Measurements from ENCODE around the gene EXOC4.

The EXOC4 gene

GRCh38 chr7:133434246-133434865 lies 181.5 kb downstream of the EXOC4 start:
- TF ChIP-seq GATA2 (IDR thresholded peaks at IDR 0.05; ENCODE audit: low read depth, low read length) (no peak), GATA3 (IDR thresholded peaks at IDR 0.05; ENCODE audit: low read depth, low read length) (no peak)

GRCh38 chr7:133436014-133436428 lies 183.1 kb downstream of the EXOC4 start:
- TF ChIP-seq GATA3 (IDR thresholded peaks at IDR 0.05; ENCODE audit: low read depth, low read length) (no peak), GATA2 (IDR thresholded peaks at IDR 0.05; ENCODE audit: low read depth, low read length) (no peak)

DNA sequence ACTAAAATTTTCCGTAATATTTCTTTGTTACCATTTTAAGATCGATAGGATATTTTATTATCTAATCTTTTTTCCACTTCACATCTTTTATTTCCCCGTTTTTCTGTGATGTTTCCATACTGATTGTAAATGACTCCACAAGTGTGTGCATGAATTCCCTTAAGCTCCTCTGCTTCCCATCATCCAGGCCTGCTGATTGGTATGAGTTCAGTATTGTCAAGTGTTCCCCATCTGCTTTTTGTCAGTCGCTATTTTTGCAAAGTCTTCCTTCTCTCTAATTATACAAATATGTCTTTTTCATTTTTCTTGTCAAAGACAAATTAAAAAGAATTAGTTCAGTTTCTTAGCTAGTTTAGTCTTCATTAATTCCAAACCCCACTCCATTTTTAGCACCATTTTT lies 184.7 kb downstream of the EXOC4 start:
- TF ChIP-seq GATA2 (IDR thresholded peaks at IDR 0.05; ENCODE audit: low read depth, low read length) (no peak), GATA3 (IDR thresholded peaks at IDR 0.05; ENCODE audit: low read depth, low read length) (no peak)

GRCh38 chr7:133442818-133443217 lies 189.9 kb downstream of the EXOC4 start:
- no peak for TF ChIP-seq GATA2 (IDR thresholded peaks at IDR 0.05; ENCODE audit: low read depth, low read length)

DNA sequence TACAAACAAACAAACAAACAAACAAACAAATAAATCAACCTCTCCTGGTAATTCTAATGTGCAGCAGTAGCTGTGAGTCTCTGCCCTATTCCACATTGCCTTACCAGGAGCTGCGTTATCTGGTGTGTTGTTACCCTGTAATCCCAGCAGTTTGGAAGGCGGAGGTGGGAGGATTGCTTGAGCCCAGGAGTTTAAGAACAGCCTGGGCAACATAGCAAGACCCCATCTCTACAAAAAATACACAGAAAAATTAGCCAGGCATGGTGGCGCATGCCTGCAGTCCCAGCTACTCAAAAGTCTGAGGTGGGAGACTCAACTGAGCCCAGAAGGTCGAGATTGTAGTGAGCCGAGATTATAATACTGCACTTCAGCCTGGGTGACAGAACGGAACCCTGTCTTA lies 192.7 kb downstream of the EXOC4 start:
- TF ChIP-seq GATA3 (IDR thresholded peaks at IDR 0.05; ENCODE audit: low read depth, low read length) (no peak), GATA2 (IDR thresholded peaks at IDR 0.05; ENCODE audit: low read depth, low read length) (no peak)

GRCh38 chr7:133448012-133448411 lies 195.1 kb downstream of the EXOC4 start:
- TF ChIP-seq GATA2 (IDR thresholded peaks at IDR 0.05; ENCODE audit: low read depth, low read length) (no peak), GATA3 (IDR thresholded peaks at IDR 0.05; ENCODE audit: low read depth, low read length) (no peak)

DNA sequence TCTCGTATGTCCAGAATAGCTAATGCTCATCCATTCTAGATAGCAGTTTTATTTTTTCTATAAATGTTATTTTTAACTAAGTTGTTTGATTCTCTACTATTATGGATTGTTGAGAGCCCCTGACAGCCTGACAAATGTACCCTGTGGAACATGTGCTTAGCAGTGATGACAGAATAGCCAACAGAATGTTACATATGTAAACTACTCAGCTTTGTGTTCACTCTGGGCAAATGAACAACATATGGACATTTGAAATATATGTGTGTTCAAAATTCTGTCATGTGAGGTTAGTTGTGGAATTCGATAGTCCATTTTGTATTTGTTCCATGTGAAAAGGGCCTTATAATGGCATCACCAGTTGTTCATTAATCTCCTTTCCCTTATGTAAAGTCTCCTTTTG lies 199.7 kb downstream of the EXOC4 start:
- TF ChIP-seq GATA2 (IDR thresholded peaks at IDR 0.05; ENCODE audit: low read depth, low read length) (no peak), GATA3 (IDR thresholded peaks at IDR 0.05; ENCODE audit: low read depth, low read length) (no peak)

- no peak for TF ChIP-seq GATA3 (IDR thresholded peaks at IDR 0.05; ENCODE audit: low read depth, low read length)
- no peak for TF ChIP-seq GATA2 (IDR thresholded peaks at IDR 0.05; ENCODE audit: low read depth, low read length)
Measured at GRCh38 chr7:133458688-133459087, 205.8 kb downstream of the EXOC4 start.

- TF ChIP-seq GATA3 (IDR thresholded peaks at IDR 0.05; ENCODE audit: low read depth, low read length) (no peak), GATA2 (IDR thresholded peaks at IDR 0.05; ENCODE audit: low read depth, low read length) (no peak)
Measured at GRCh38 chr7:133461421-133461820, 208.5 kb downstream of the EXOC4 start.

- TF ChIP-seq GATA2 (IDR thresholded peaks at IDR 0.05; ENCODE audit: low read depth, low read length): no peak
- TF ChIP-seq GATA3 (IDR thresholded peaks at IDR 0.05; ENCODE audit: low read depth, low read length): no peak
Measured at GRCh38 chr7:133475655-133476054, 222.8 kb downstream of the EXOC4 start.

- TF ChIP-seq GATA3 (IDR thresholded peaks at IDR 0.05; ENCODE audit: low read depth, low read length) (no peak), GATA2 (IDR thresholded peaks at IDR 0.05; ENCODE audit: low read depth, low read length) (no peak)
Measured at GRCh38 chr7:133477791-133478190, 224.9 kb downstream of the EXOC4 start.

DNA sequence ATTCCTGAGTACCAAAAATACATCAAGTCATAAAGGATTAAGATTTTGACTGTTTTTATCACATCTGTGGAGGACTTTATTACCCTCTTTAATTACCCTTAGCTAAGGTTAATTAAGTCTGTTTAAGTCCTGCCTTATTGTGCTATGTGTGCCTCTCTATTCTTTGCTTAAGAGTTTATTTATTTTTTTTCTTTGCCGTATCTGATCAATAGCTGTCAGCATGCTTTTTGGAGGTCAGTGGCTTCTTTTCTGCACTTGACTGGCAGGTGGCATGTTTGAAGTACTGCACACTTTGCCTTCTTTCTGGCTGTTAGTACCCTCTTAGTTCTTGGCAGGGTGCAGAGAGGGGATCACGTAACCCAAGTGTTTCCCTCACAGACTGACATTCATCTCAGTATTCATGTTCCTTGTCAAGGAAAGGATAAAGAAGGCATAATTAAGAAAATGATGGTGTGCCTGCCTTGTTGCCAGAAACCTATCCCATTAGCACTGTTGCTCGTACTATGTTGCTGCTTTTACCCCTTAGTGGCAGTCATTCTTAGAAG lies 225.8 kb downstream of the EXOC4 start:
- TF ChIP-seq GATA3 (IDR thresholded peaks at IDR 0.05; ENCODE audit: low read depth, low read length) (no peak), GATA2 (IDR thresholded peaks at IDR 0.05; ENCODE audit: low read depth, low read length) (no peak)

DNA sequence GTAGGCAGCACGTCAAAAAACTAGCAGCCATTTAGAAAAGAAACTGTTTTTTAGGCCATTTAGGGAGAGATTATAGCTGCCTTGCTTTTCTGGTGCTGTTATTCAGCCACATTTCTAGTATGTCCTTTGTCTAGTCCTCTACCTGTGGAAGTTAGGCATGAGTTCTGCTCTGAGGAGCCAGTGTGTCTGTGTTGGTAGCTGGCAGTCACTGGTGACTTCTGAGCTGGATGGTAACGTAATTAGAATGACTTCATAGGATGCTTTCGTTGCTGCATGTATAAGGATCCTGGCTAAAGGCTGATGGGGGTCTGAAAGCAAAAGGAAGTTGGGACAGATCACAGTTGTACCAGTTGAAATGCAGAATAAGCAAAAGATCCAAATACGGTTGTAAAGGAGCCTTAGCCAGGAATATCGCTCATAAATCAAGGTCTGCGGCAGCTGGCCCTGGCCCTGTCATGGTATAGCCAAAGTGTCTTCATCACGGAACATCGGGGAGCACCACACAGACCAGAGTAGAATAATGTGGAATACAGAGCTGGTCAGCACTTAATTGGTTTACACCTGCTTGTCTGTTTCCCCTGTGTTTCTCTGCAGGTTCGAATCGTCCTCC lies 226.7 kb downstream of the EXOC4 start:
- TF ChIP-seq GATA2 (IDR thresholded peaks at IDR 0.05; ENCODE audit: low read depth, low read length) (no peak), GATA3 (IDR thresholded peaks at IDR 0.05; ENCODE audit: low read depth, low read length) (no peak)

- TF ChIP-seq GATA3 (IDR thresholded peaks at IDR 0.05; ENCODE audit: low read depth, low read length) (no peak), GATA2 (IDR thresholded peaks at IDR 0.05; ENCODE audit: low read depth, low read length) (no peak)
Measured at GRCh38 chr7:133480868-133481267, 228.0 kb downstream of the EXOC4 start.

DNA sequence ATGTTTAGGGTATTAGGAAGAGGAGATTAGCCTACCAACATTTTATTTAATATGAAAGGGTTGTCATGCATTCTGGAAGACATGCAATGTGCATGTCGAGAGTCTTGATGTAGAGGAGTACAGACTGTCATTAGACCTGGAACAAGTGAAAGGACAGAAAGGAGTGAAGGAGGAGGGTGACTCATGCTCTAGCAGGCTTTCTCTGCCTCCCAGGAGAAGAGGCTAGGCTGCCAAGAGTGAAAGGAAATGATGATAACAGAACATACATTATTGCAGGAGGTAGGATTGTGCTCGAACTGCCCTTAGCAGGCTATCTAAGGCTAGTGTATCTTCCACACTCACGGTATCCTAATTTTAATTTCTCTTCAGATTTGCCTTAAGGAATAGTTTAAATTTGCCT lies 228.8 kb downstream of the EXOC4 start:
- TF ChIP-seq GATA3 (IDR thresholded peaks at IDR 0.05; ENCODE audit: low read depth, low read length) (no peak), GATA2 (IDR thresholded peaks at IDR 0.05; ENCODE audit: low read depth, low read length) (no peak)

Data from SH-SY5Y (cell line).